DMS 273 treated with DMSO at 0.1 percent for 48 hours (cell line): ENCODE measurements around the gene IL1F10.

Source experiments
- DNase-seq: peaks from one replicate; lab custom pipeline; 2025; lab: John Stamatoyannopoulos, UW

Gene IL1F10

GRCh38 chr2:113058998-113059960 lies 8.5 kb upstream of the IL1F10 start, which contains the start of gene IL36RN:
TSS of gene IL36RN (plus strand) at chr2:113059198. CDS start at chr2:113059439, 241 bp downstream.
- DNase-seq, result no peak

- DNase-seq, result no peak
Measured at GRCh38 chr2:113060396-113060795, 7.4 kb upstream of the IL1F10 start.

- no peak for DNase-seq
Measured at GRCh38 chr2:113060796-113061195, 7.0 kb upstream of the IL1F10 start.

GRCh38 chr2:113061241-113061640 lies 6.5 kb upstream of the IL1F10 start:
- no peak for DNase-seq

- DNase-seq, result no peak
Measured at GRCh38 chr2:113061896-113062770, 5.6 kb upstream of the IL1F10 start.

GRCh38 chr2:113064281-113064680 lies 3.5 kb upstream of the IL1F10 start:
- no peak for DNase-seq

- no peak for DNase-seq
Measured at GRCh38 chr2:113064898-113065297, 2.9 kb upstream of the IL1F10 start.

GRCh38 chr2:113068249-113068648 lies 479 bp downstream of the IL1F10 start:
- DNase-seq, result no peak

- no peak for DNase-seq
Measured at GRCh38 chr2:113068706-113069485, 1.1 kb downstream of the IL1F10 start.

- no peak for DNase-seq
Measured at GRCh38 chr2:113069676-113070605, 2.2 kb downstream of the IL1F10 start.

- no peak for DNase-seq
Measured at GRCh38 chr2:113070606-113070975, 2.8 kb downstream of the IL1F10 start.

- no peak for DNase-seq
Measured at GRCh38 chr2:113072584-113072983, 4.8 kb downstream of the IL1F10 start.

- DNase-seq, result no peak
Measured at GRCh38 chr2:113073325-113073834, 5.6 kb downstream of the IL1F10 start.

- DNase-seq, result no peak
Measured at GRCh38 chr2:113075030-113075429, 7.3 kb downstream of the IL1F10 start.

- no peak for DNase-seq
Measured at GRCh38 chr2:113075600-113075999, 7.8 kb downstream of the IL1F10 start.

GRCh38 chr2:113076954-113077669 lies 9.3 kb downstream of the IL1F10 start:
- DNase-seq, result no peak

GRCh38 chr2:113077921-113078320 lies 10.2 kb downstream of the IL1F10 start:
- no peak for DNase-seq

GRCh38 chr2:113078350-113078839 lies 10.6 kb downstream of the IL1F10 start:
- no peak for DNase-seq

GRCh38 chr2:113079131-113079530 lies 11.4 kb downstream of the IL1F10 start:
- DNase-seq, result no peak

GRCh38 chr2:113080134-113080533 lies 12.4 kb downstream of the IL1F10 start:
- DNase-seq, result no peak
